Measurements from ENCODE around the gene ACSM2A. TPM values are rescaled to one million over a fixed set of nuclear protein-coding genes. Genes with fewer than 3 reads are reported as not detected.
"Not testable (repeated sequence)": the region's sequence is repeated elsewhere in the genome, so short reads cannot be mapped to it uniquely, and the experiment has no call there.

Gene ACSM2A
- total RNA-seq, 1 donor from 2014 or later, result not detected

GRCh38 chr16:20510323-20510722, 59.0 kb downstream of the ACSM2A start:
- no peak overlapping the region for H3K27ac ChIP-seq
- H3K9me3 ChIP-seq, result no peaks in the 10 kb centered on the region
- intact Hi-C loops (cut with DNase I), result no loop called here
- no peaks in the 10 kb centered on the region for H3K36me3 ChIP-seq
- no peak for DNase-seq (ENCODE audit: low spot score in 2 of 2)
- no peak for TF ChIP-seq CTCF (IDR thresholded peaks at IDR 0.05)
- H3K4me1 ChIP-seq, result no peaks in the 10 kb centered on the region
- no peak overlapping the region for H3K4me3 ChIP-seq
- no peaks in the 10 kb centered on the region for H3K27me3 ChIP-seq

GRCh38 chr16:20515688-20516090, 64.4 kb downstream of the ACSM2A start:
- Histone ChIP-seq H3K4me1 (no peaks in the 10 kb centered on the region), H3K4me3 (no peak overlapping the region), H3K9me3 (no peaks in the 10 kb centered on the region), H3K27me3 (no peaks in the 10 kb centered on the region), H3K36me3 (no peaks in the 10 kb centered on the region), H3K27ac (no peak overlapping the region)
- intact Hi-C loops (cut with DNase I), result no loop called here
- TF ChIP-seq CTCF (IDR thresholded peaks at IDR 0.05), result no peak
- DNase-seq (ENCODE audit: low spot score in 2 of 2), result no peak

DNA sequence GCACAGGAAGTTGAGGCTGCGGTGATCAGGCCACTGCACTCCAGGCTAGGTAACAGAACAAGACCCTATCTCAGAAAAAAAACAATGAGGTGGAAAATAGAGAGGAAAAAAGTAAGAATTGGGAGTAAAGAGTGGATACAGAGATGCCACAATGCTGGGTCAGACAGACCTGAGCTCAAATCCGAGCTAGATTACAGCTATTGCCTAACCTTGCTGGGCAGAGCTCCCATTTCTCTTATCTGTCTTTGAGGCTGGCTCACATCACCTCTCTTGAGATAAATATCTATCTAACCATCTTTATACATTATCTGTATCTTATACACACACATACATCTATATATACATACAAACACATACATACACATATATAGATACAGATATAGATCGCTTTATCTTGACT, 65.8 kb downstream of the ACSM2A start:
- no peak for DNase-seq (ENCODE audit: low spot score in 2 of 2)
- no peaks in the 10 kb centered on the region for H3K4me1 ChIP-seq
- H3K9me3 ChIP-seq, result no peaks in the 10 kb centered on the region
- no peak overlapping the region for H3K4me3 ChIP-seq
- TF ChIP-seq CTCF (IDR thresholded peaks at IDR 0.05), result no peak
- no peaks in the 10 kb centered on the region for H3K27me3 ChIP-seq
- no peak overlapping the region for H3K27ac ChIP-seq
- no peaks in the 10 kb centered on the region for H3K36me3 ChIP-seq
- intact Hi-C loops (cut with DNase I), result no loop called here

GRCh38 chr16:20519231-20519630, 67.9 kb downstream of the ACSM2A start:
- DNase-seq (ENCODE audit: low spot score in 2 of 2), result no peak
- Histone ChIP-seq H3K4me1 (no peaks in the 10 kb centered on the region), H3K36me3 (no peaks in the 10 kb centered on the region), H3K9me3 (no peaks in the 10 kb centered on the region), H3K27ac (no peak overlapping the region), H3K27me3 (no peaks in the 10 kb centered on the region), H3K4me3 (no peak overlapping the region)
- no peak for TF ChIP-seq CTCF (IDR thresholded peaks at IDR 0.05)
- intact Hi-C loops (cut with DNase I), result no loop called here

DNA sequence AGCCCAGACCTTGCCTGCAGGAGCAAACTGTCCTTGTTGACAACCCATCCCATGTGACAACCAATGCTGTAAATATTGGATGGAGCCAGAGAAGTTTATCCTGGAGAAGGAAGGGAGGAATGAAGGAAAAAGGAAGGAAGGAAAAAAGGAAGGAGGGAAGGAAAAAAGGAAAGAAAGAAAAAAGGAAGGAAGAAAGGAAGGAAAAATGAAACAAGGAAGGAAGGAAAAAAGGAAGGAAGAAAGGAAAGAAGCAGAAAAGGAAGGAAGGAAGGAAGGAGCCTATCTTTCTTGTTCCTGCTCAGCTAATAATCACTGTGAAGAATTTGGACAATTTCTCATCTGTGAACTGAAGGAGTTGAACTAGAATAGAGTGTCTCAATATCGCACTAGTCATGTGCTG, 68.8 kb downstream of the ACSM2A start:
- intact Hi-C loops (cut with DNase I), result no loop called here
- no peaks in the 10 kb centered on the region for H3K9me3 ChIP-seq
- H3K27me3 ChIP-seq, result no peaks in the 10 kb centered on the region
- H3K4me3 ChIP-seq, result no peak overlapping the region
- no peaks in the 10 kb centered on the region for H3K4me1 ChIP-seq
- DNase-seq (ENCODE audit: low spot score in 2 of 2), result no peak
- no peak for TF ChIP-seq CTCF (IDR thresholded peaks at IDR 0.05)
- H3K27ac ChIP-seq, result no peak overlapping the region
- no peaks in the 10 kb centered on the region for H3K36me3 ChIP-seq

GRCh38 chr16:20531795-20532194, 80.5 kb downstream of the ACSM2A start:
- DNase-seq (ENCODE audit: low spot score in 2 of 2), result not testable (repeated sequence)

GRCh38 chr16:20532284-20532792, 81.0 kb downstream of the ACSM2A start:
- DNase-seq (ENCODE audit: low spot score in 2 of 2); H3K4me1 ChIP-seq; H3K4me3 ChIP-seq; H3K27me3 ChIP-seq; H3K27ac ChIP-seq; intact Hi-C loops (cut with DNase I); H3K36me3 ChIP-seq; H3K9me3 ChIP-seq: not testable (repeated sequence)

More at GRCh38 chr16:20531795-20532194, 80.5 kb downstream of the ACSM2A start:
- intact Hi-C loops (cut with DNase I); H3K4me3 ChIP-seq; H3K27ac ChIP-seq; H3K36me3 ChIP-seq; H3K9me3 ChIP-seq; H3K4me1 ChIP-seq; H3K27me3 ChIP-seq: not testable (repeated sequence)

DNA sequence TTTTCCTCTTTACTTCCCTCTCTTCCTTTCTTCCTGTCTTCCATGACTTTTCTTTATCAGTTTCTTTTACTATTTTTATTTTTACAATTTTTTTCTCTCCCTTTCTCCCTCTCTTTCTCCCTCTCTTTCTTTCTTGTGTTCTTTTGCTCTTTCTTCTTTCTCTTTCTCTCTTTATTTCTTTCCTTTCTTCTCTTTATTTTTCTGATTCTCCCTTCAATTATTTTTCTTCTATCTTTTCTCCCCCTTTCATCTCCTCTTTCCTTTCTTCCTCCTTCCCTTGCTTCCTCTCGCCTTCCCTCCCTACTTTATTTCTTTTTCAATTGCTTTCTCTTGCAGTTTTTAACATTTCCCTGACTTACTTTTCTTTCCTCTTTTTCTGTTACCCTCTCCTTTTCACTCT, 85.3 kb downstream of the ACSM2A start:
- DNase-seq (ENCODE audit: low spot score in 2 of 2); H3K4me3 ChIP-seq; H3K36me3 ChIP-seq; H3K4me1 ChIP-seq; H3K27ac ChIP-seq; intact Hi-C loops (cut with DNase I); H3K27me3 ChIP-seq; H3K9me3 ChIP-seq: not testable (repeated sequence)

All from ascending aorta (tissue), 2 donors.